ENCODE data around the gene RASIP1. TPM values are rescaled to one million over a fixed set of nuclear protein-coding genes. Genes with fewer than 3 reads are reported as not detected.

The RASIP1 gene
- total and polyA plus RNA-seq, 10 donors: 15.1 to 78.1 (median 40.9) TPM

DNA sequence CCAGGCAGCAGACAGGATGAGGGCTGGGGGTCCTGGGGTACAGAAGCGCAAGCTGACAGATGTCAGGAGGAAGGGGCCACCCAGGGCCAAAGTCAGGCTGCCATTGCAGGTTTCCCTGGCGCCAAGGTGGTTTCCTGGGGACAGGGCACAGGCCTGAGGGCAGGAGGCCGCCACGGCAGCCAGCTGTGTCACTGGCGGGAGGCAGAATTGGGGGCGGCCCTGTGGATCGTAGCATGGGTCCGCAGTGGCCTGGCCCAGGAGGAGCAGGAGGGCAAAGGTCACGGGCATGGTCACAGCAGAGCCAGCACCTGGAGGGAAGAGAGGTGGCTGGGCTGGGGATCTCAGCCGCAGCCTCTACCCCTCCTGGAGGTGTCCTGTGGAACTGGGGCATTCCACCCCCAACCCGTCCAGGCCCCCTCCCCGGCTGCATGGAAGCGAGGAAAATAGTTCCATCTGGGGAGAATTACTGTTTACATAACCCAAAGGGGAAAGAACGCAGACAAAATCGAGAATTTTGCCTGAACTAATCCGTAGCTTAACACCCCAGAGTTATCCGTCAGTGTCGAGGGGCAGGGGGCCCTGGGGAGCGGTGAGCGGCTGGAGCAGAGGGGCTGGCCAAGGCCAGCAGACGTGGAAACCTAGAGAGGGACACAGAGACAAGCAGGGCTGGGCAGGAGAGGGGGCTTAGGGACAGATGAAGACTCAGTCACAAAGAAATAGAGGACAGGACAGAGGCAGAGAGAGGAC is 69.5 kb downstream of the RASIP1 start:
- intact Hi-C loops (cut with DNase I; ENCODE audit: low total_unique reads): no loop called here

More for the DNA sequence above, 69.5 kb downstream of the RASIP1 start:
- 89 to 92% (median 89%) methylated on average over 15 to 21 of the region's 21 CpGs for WGBS, 5 donors
- no peak for DNase-seq
- H3K36me3 ChIP-seq: no peaks in the 10 kb centered on the region
- peaks cover 7 to 17% (median 13%) of the 10 kb centered on the region in 6 donors for H3K4me1 ChIP-seq
- no peaks in the 10 kb centered on the region for H3K27me3 ChIP-seq (replicated peaks in 1 of 7)
- TF ChIP-seq, protein P1, sequence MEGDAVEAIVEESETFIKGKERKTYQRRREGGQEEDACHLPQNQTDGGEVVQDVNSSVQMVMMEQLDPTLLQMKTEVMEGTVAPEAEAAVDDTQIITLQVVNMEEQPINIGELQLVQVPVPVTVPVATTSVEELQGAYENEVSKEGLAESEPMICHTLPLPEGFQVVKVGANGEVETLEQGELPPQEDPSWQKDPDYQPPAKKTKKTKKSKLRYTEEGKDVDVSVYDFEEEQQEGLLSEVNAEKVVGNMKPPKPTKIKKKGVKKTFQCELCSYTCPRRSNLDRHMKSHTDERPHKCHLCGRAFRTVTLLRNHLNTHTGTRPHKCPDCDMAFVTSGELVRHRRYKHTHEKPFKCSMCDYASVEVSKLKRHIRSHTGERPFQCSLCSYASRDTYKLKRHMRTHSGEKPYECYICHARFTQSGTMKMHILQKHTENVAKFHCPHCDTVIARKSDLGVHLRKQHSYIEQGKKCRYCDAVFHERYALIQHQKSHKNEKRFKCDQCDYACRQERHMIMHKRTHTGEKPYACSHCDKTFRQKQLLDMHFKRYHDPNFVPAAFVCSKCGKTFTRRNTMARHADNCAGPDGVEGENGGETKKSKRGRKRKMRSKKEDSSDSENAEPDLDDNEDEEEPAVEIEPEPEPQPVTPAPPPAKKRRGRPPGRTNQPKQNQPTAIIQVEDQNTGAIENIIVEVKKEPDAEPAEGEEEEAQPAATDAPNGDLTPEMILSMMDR (IDR thresholded peaks at IDR 0.05 in 8 of 11, conservative IDR thresholded peaks at IDR 0.05 in 3 of 11): no peak
- no peak for TF ChIP-seq POLR2AphosphoS5 (IDR thresholded peaks at IDR 0.05)
- TF ChIP-seq POLR2A (IDR thresholded peaks at IDR 0.05): no peak
- H3K9me3 ChIP-seq: no peaks in the 10 kb centered on the region
- no peak overlapping the region for H3K27ac ChIP-seq
- H3K4me3 ChIP-seq: no peak overlapping the region

Other genes starting within 250 kb of the RASIP1 start
- gene LMTK3, start 228.8 kb downstream of the RASIP1 start, total RNA-seq: 1 to 10 TPM in 6 of 7 donors, under 1 TPM in 1; 0.69 to 4.2 (median 1.5) TPM
- 1 to 10 TPM in 1 of 3 donors, under 1 TPM in 2; 0.29 to 1.1 (median 0.37) TPM for gene LMTK3, start 228.8 kb downstream of the RASIP1 start, polyA plus RNA-seq
- not detected for gene SULT2B1, start 188.4 kb downstream of the RASIP1 start, total RNA-seq
- gene SULT2B1, start 188.4 kb downstream of the RASIP1 start, polyA plus RNA-seq: under 1 TPM in 2 of 3 donors, not detected in 1; 0.12 to 0.58 TPM
- not detected for gene SPACA4, start 133.9 kb downstream of the RASIP1 start, total RNA-seq
- not detected for gene SPACA4, start 133.9 kb downstream of the RASIP1 start, polyA plus RNA-seq
- 1 to 10 TPM in 1 of 7 donors, under 1 TPM in 1, not detected in 5; 0.46 to 2.0 TPM for gene FAM83E, start 125.5 kb downstream of the RASIP1 start, total RNA-seq
- gene FAM83E, start 125.5 kb downstream of the RASIP1 start, polyA plus RNA-seq: under 1 TPM; 0.04 to 0.67 (median 0.20) TPM
- gene RPL18, start 121.4 kb downstream of the RASIP1 start, total RNA-seq: 1,000 to 10,000 TPM; 1,136 to 2,739 (median 1,465) TPM
- gene RPL18, start 121.4 kb downstream of the RASIP1 start, polyA plus RNA-seq: 1,000 to 10,000 TPM; 3,728 to 5,575 (median 5,277) TPM
- gene SPHK2, start 121.1 kb downstream of the RASIP1 start, total RNA-seq: 10 to 100 TPM; 12.4 to 26.5 (median 23.5) TPM
- 10 to 100 TPM in 1 of 3 donors, 1 to 10 TPM in 2; 7.9 to 20.8 (median 9.7) TPM for gene SPHK2, start 121.1 kb downstream of the RASIP1 start, polyA plus RNA-seq
- gene DBP, start 103.2 kb downstream of the RASIP1 start, total RNA-seq: 10 to 100 TPM; 11.4 to 29.5 (median 22.5) TPM
- 10 to 100 TPM; 21.8 to 26.8 (median 24.1) TPM for gene DBP, start 103.2 kb downstream of the RASIP1 start, polyA plus RNA-seq
- 10 to 100 TPM in 2 of 7 donors, 1 to 10 TPM in 5; 1.9 to 10.7 (median 4.4) TPM for gene CA11, start 94.4 kb downstream of the RASIP1 start, total RNA-seq
- 10 to 100 TPM in 2 of 3 donors, 1 to 10 TPM in 1; 9.7 to 14.5 (median 10.5) TPM for gene CA11, start 94.4 kb downstream of the RASIP1 start, polyA plus RNA-seq
- 1 to 10 TPM in 3 of 7 donors, under 1 TPM in 3, not detected in 1; 0.30 to 2.1 (median 1.2) TPM for gene NTN5, start 67.6 kb downstream of the RASIP1 start, total RNA-seq
- gene NTN5, start 67.6 kb downstream of the RASIP1 start, polyA plus RNA-seq: 1 to 10 TPM in 1 of 3 donors, under 1 TPM in 2; 0.49 to 1.1 (median 0.51) TPM
- gene FUT2, start 44.6 kb downstream of the RASIP1 start, total RNA-seq: under 1 TPM in 3 of 7 donors, not detected in 4; 0.17 to 0.65 (median 0.38) TPM
- gene FUT2, start 44.6 kb downstream of the RASIP1 start, polyA plus RNA-seq: 1 to 10 TPM in 1 of 3 donors, under 1 TPM in 1, not detected in 1; 0.22 to 1.2 TPM
- gene MAMSTR, start 20.9 kb downstream of the RASIP1 start, total RNA-seq: 10 to 100 TPM in 1 of 7 donors, 1 to 10 TPM in 6; 3.1 to 10.3 (median 4.0) TPM
- 10 to 100 TPM in 1 of 3 donors, 1 to 10 TPM in 1, under 1 TPM in 1; 0.93 to 10.7 (median 3.6) TPM for gene MAMSTR, start 20.9 kb downstream of the RASIP1 start, polyA plus RNA-seq
- 1 to 10 TPM in 5 of 7 donors, under 1 TPM in 1, not detected in 1; 0.84 to 5.3 (median 1.8) TPM for gene IZUMO1, start 6.3 kb upstream of the RASIP1 start, total RNA-seq
- gene IZUMO1, start 6.3 kb upstream of the RASIP1 start, polyA plus RNA-seq: 1 to 10 TPM in 1 of 3 donors, under 1 TPM in 2; 0.26 to 1.0 (median 0.50) TPM
- gene FUT1, start 12.0 kb upstream of the RASIP1 start, total RNA-seq: 10 to 100 TPM in 4 of 7 donors, 1 to 10 TPM in 3; 5.6 to 22.9 (median 10.0) TPM
- 1 to 10 TPM; 1.0 to 6.5 (median 2.7) TPM for gene FUT1, start 12.0 kb upstream of the RASIP1 start, polyA plus RNA-seq
- not detected for gene FGF21, start 14.9 kb upstream of the RASIP1 start, total RNA-seq
- not detected for gene FGF21, start 14.9 kb upstream of the RASIP1 start, polyA plus RNA-seq
- 10 to 100 TPM; 15.5 to 25.3 (median 20.4) TPM for gene BCAT2, start 70.4 kb upstream of the RASIP1 start, total RNA-seq
- gene BCAT2, start 70.4 kb upstream of the RASIP1 start, polyA plus RNA-seq: 10 to 100 TPM; 25.5 to 31.7 (median 29.4) TPM
- gene HSD17B14, start 95.9 kb upstream of the RASIP1 start, total RNA-seq: 10 to 100 TPM in 3 of 7 donors, 1 to 10 TPM in 4; 2.4 to 14.7 (median 8.1) TPM
- gene HSD17B14, start 95.9 kb upstream of the RASIP1 start, polyA plus RNA-seq: 10 to 100 TPM; 10.1 to 16.5 (median 11.2) TPM
- gene PLEKHA4, start 128.0 kb upstream of the RASIP1 start, total RNA-seq: 10 to 100 TPM in 6 of 7 donors, 1 to 10 TPM in 1; 8.6 to 24.2 (median 16.0) TPM
- gene PLEKHA4, start 128.0 kb upstream of the RASIP1 start, polyA plus RNA-seq: 10 to 100 TPM; 12.2 to 20.6 (median 13.8) TPM
- 10 to 100 TPM; 30.2 to 74.2 (median 47.6) TPM for gene PPP1R15A, start 131.8 kb upstream of the RASIP1 start, total RNA-seq
- gene PPP1R15A, start 131.8 kb upstream of the RASIP1 start, polyA plus RNA-seq: 10 to 100 TPM; 18.5 to 54.5 (median 21.5) TPM
- gene TULP2, start 158.1 kb upstream of the RASIP1 start, total RNA-seq: 1 to 10 TPM in 3 of 7 donors, under 1 TPM in 3, not detected in 1; 0.34 to 5.0 (median 1.3) TPM
- gene TULP2, start 158.1 kb upstream of the RASIP1 start, polyA plus RNA-seq: under 1 TPM in 2 of 3 donors, not detected in 1; 0.14 to 0.32 TPM
- gene NUCB1, start 159.7 kb upstream of the RASIP1 start, total RNA-seq: 100 to 1,000 TPM; 217 to 321 (median 268) TPM
- gene NUCB1, start 159.7 kb upstream of the RASIP1 start, polyA plus RNA-seq: 100 to 1,000 TPM in 1 of 3 donors, 10 to 100 TPM in 2; 67.6 to 125 (median 72.4) TPM
- 1 to 10 TPM in 4 of 7 donors, under 1 TPM in 2, not detected in 1; 0.51 to 4.5 (median 2.5) TPM for gene DHDH, start 193.1 kb upstream of the RASIP1 start, total RNA-seq
- gene DHDH, start 193.1 kb upstream of the RASIP1 start, polyA plus RNA-seq: 1 to 10 TPM; 1.2 to 2.6 (median 1.2) TPM
- gene BAX, start 214.3 kb upstream of the RASIP1 start, total RNA-seq: 100 to 1,000 TPM in 6 of 7 donors, 10 to 100 TPM in 1; 65.9 to 158 (median 113) TPM
- gene BAX, start 214.3 kb upstream of the RASIP1 start, polyA plus RNA-seq: 100 to 1,000 TPM; 131 to 219 (median 177) TPM
- gene FTL, start 224.7 kb upstream of the RASIP1 start, total RNA-seq: over 10,000 TPM in 2 of 7 donors, 1,000 to 10,000 TPM in 5; 4,960 to 10,995 (median 6,703) TPM
- gene FTL, start 224.7 kb upstream of the RASIP1 start, polyA plus RNA-seq: over 10,000 TPM in 1 of 3 donors, 1,000 to 10,000 TPM in 2; 5,646 to 14,078 (median 8,665) TPM

All from spleen (tissue), 11 donors.